RWPE2 (cell line): ENCODE measurements around the gene PTPRCAP.

Source experiments
- ATAC-seq: fragments of 200-7000 bp; cut with Tn5 transposase; 3 replicates; pipeline ENCODE4 v1.9.1; 2021; ENCODE audit warnings: low read depth
- DNase-seq: peaks from one replicate; pipeline ENCODE4 v3.0.0-alpha.2; 2020; ENCODE audit warnings: low spot score
- H3K27ac ChIP-seq: fragments of 450-650 bp; 2 replicates; pipeline ENCODE4 v1.5.1; 2017; ENCODE audit warnings: mild to moderate bottlenecking; ENCODE audit not compliant: poor library complexity, severe bottlenecking
- H3K27me3 ChIP-seq: fragments of 250-450 bp; sonication (Bioruptor Pico); 2 replicates; pipeline ENCODE4 v1.5.1; 2021; ENCODE audit warnings: mild to moderate bottlenecking, moderate library complexity; ENCODE audit not compliant: insufficient read depth, poor library complexity, severe bottlenecking
- H3K36me3 ChIP-seq: fragments of 250-450 bp; sonication (Bioruptor Pico); 2 replicates; pipeline ENCODE4 v1.5.1; 2020; ENCODE audit warnings: low read depth, mild to moderate bottlenecking, moderate library complexity
- H3K4me1 ChIP-seq: fragments of 250-450 bp; sonication (Bioruptor Pico); 2 replicates; pipeline ENCODE4 v1.5.1; 2021; ENCODE audit warnings: mild to moderate bottlenecking, moderate library complexity; ENCODE audit not compliant: insufficient read depth, poor library complexity, severe bottlenecking
- H3K4me3 ChIP-seq: fragments of 250-450 bp; sonication (Bioruptor Pico); 2 replicates; pipeline ENCODE4 v1.5.1; 2021; ENCODE audit warnings: mild to moderate bottlenecking, moderate library complexity; ENCODE audit not compliant: severe bottlenecking
- H3K9me3 ChIP-seq: fragments of 250-450 bp; sonication (Bioruptor Pico); 2 replicates; pipeline ENCODE4 v1.5.1; 2021; ENCODE audit warnings: mild to moderate bottlenecking, moderate library complexity; ENCODE audit not compliant: severe bottlenecking
- TF ChIP-seq, protein P1 (sequence below): fragments of 450-650 bp; IDR thresholded peaks from one replicate; pipeline ENCODE4 v1.5.1; 2017; ENCODE audit warnings: mild to moderate bottlenecking, moderate library complexity; ENCODE audit not compliant: poor library complexity, severe bottlenecking

Gene PTPRCAP

DNA sequence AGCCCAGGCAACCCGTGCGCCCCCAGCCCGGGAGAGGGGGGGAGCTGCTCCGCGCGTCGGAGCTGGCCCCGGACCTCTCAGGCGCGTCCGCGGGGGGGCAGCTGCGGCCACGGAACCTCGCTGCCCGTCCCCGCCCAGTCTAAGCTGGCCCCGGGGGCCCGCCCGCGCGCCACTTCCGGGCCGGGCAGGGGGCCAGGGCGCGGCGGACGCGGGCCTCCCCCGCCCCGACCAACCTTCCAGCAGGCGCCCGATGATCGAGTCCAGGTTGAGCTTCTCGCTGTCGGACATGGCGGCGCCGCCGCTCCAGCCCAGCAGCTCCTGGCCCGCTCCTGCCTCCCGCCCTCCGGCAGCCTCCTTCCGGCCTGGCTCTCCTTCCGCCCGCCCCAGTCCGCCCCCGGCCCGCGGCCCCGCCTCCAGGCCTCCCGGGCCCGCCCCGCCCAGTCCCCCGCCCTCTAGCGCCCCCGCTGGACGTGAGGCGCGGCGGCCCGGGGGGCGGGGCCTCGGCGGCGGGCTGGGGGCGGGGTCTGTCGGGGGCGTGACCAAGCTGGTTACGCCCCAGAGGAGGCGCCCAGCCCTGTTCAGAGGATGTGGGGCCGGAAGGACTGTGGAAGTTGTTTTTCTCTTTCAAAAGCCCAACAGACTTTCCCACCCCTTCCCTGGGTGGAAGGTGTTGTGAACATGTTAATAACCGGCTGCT lies 35.8 kb downstream of the PTPRCAP start, which contains the start of gene PPP1CA:
TSS of gene PPP1CA (minus strand) at position 364 of the 697 bp plus-strand sequence. CDS start at position 288, 76 bp downstream.
- DNase-seq (peak; percentile 86), ATAC-seq (peak; percentile 82)
- H3K4me1 ChIP-seq, result no peaks in the 10 kb centered on the region
- no peaks in the 10 kb centered on the region for H3K27me3 ChIP-seq
- H3K4me3 ChIP-seq, result peak within 1 kb of the TSS; percentile 78
- TF ChIP-seq, protein P1, sequence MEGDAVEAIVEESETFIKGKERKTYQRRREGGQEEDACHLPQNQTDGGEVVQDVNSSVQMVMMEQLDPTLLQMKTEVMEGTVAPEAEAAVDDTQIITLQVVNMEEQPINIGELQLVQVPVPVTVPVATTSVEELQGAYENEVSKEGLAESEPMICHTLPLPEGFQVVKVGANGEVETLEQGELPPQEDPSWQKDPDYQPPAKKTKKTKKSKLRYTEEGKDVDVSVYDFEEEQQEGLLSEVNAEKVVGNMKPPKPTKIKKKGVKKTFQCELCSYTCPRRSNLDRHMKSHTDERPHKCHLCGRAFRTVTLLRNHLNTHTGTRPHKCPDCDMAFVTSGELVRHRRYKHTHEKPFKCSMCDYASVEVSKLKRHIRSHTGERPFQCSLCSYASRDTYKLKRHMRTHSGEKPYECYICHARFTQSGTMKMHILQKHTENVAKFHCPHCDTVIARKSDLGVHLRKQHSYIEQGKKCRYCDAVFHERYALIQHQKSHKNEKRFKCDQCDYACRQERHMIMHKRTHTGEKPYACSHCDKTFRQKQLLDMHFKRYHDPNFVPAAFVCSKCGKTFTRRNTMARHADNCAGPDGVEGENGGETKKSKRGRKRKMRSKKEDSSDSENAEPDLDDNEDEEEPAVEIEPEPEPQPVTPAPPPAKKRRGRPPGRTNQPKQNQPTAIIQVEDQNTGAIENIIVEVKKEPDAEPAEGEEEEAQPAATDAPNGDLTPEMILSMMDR, result peak; percentile 88
- no peaks in the 10 kb centered on the region for H3K9me3 ChIP-seq
- H3K27ac ChIP-seq, result peak within 1 kb of the TSS; percentile 80
- peaks cover 37% of the 10 kb centered on the region for H3K36me3 ChIP-seq

DNA sequence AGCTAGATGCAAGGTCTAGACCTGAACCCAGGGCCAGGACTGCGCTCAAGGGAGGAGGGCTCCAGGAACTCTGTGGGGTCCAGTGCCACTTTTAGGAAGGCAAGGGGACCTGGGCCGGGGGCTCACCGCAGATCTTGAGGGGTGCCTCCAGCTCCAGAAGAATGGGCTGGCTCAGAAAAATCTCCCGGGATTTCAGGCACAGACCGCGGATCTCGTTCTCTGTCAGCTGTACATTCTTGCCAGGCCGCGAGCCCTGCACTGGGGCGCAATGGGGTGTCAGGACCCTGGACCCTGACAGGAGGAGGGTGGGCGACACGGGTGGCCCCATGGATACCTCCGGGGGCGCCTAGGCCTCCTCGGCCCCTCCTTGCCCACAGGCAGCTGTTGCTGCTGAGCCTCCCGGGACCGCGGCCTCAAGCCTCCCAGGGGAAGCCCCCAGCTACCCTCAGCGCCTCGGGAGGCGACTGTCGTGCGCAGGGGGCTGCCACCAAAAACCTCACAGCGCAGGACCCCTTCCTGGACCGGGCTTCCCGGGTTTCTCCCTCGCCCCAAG lies 36.5 kb downstream of the PTPRCAP start:
- H3K9me3 ChIP-seq, result no peaks in the 10 kb centered on the region
- TF ChIP-seq, protein P1, result no peak
- peak overlapping the region; percentile 78 for H3K4me3 ChIP-seq
- peaks cover 41% of the 10 kb centered on the region for H3K36me3 ChIP-seq
- no peak for DNase-seq
- H3K27me3 ChIP-seq, result no peaks in the 10 kb centered on the region
- peak overlapping the region; percentile 80 for H3K27ac ChIP-seq
- H3K4me1 ChIP-seq, result no peaks in the 10 kb centered on the region
- peak; percentile 7 for ATAC-seq

DNA sequence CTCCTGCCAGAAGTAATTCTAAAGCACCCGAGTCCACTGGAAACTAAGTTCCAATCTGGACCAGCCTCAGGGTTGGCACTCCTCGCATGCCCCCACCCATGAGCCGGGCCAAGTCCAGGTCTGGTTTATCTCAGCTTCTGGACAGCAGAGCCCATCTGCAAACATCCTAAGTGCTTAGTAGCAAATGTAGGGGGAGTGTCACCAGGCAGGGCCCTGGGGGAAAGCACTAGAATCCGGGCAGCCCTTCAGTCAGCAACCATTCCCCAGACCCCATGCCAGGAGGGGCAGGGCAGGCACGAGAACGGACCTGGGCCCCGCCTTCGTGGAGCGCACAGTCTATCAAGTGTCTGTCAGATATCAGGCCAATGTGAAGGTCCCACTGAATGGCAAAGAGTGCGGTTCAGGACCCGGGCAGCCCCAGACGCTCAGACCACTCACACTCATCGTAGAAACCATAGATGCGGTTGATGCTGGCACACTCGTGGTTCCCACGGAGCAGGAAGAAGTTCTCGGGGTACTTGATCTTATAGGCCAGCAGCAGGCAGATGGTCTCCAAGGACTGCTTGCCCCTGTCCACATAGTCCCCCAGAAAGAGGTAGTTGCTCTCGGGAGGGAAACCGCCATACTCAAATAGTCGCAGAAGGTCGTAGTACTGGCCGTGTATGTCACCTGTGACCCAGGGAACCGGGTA lies 37.1 kb downstream of the PTPRCAP start:
- ATAC-seq (no peak), DNase-seq (no peak)
- TF ChIP-seq, protein P1, result no peak
- Histone ChIP-seq H3K27ac (peak overlapping the region; percentile 80), H3K27me3 (no peaks in the 10 kb centered on the region), H3K4me1 (no peaks in the 10 kb centered on the region), H3K4me3 (peak overlapping the region; percentile 78), H3K36me3 (peaks cover 41% of the 10 kb centered on the region), H3K9me3 (no peaks in the 10 kb centered on the region)

DNA sequence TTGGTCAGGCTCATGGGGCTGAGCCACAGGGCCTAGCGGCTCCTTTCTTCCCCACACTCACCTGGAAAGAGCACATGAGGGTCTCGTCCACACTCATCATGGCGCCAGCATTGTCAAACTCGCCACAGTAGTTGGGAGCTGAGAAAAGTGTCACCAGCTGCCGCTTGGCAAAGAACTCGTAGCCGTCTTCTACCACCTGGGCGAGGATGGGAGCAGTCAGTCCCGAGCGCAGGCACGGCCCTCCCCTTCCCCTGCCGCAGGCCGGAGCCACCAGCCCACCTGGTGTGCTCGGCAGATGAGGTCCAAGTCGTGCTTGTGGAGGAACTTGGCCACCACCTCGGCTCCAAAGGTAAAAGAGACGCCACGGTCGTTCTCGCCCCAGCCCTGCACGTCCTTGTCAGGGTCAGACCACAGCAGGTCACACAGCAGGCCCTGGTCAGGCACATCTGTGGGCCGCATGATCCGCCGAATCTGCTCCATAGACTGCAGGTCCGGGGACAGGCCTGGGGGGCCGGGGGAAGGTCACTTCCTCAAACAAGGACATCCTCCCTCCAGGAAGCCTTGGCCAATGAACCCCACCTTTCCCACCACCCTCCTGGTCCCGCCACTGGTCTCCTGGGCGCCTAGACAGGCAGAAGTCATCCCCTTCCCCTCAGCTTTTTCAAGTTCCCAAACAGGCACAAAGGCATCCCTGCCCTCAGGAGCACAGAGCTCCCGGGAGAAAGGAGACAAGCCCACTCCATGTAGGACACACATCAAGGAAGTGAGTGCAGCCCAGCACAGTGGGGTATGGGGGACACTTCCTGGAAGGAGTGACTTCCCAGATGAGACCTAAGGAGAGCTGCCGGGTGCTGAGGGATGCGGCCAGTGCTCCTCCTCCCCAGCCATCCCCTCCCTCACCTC lies 38.6 kb downstream of the PTPRCAP start:
- H3K4me1 ChIP-seq, result no peaks in the 10 kb centered on the region
- no peaks in the 10 kb centered on the region for H3K9me3 ChIP-seq
- no peak overlapping the region for H3K27ac ChIP-seq
- H3K36me3 ChIP-seq, result peaks cover 44% of the 10 kb centered on the region
- no peak for ATAC-seq
- H3K27me3 ChIP-seq, result no peaks in the 10 kb centered on the region
- TF ChIP-seq, protein P1, result no peak
- no peak overlapping the region for H3K4me3 ChIP-seq
- no peak for DNase-seq
